HEK293T (cell line): ENCODE measurements around the gene PLXNA2.

ENCODE experiments used
- ARNT ChIP-seq: fragments of 450-650 bp; IDR thresholded peaks from 2 replicates; pipeline ENCODE4 v1.6.1; 2017; ENCODE audit warnings: mild to moderate bottlenecking
- BHLHE40 ChIP-seq: fragments of 450-650 bp; IDR thresholded peaks from 2 replicates; pipeline ENCODE4 v1.6.1; 2016; ENCODE audit warnings: mild to moderate bottlenecking, moderate library complexity, borderline replicate concordance
- CTBP1 ChIP-seq: fragments of 450-650 bp; IDR thresholded peaks from 2 replicates; pipeline ENCODE4 v1.6.1; 2016; ENCODE audit warnings: borderline replicate concordance
- ELF4 ChIP-seq: fragments of 450-650 bp; IDR thresholded peaks from 2 replicates; pipeline ENCODE4 v1.6.1; 2017; ENCODE audit warnings: antibody characterized with exemption
- FOXA1 ChIP-seq: fragments of 450-650 bp; IDR thresholded peaks from 2 replicates; pipeline ENCODE4 v1.6.1; 2016; ENCODE audit warnings: mild to moderate bottlenecking
- FOXK2 ChIP-seq: fragments of 450-650 bp; IDR thresholded peaks from 2 replicates; pipeline ENCODE4 v1.6.1; 2016; ENCODE audit warnings: mild to moderate bottlenecking
- FOXM1 ChIP-seq: fragments of 450-650 bp; IDR thresholded peaks from 2 replicates; pipeline ENCODE4 v1.6.1; 2017; ENCODE audit warnings: mild to moderate bottlenecking, borderline replicate concordance
- L3MBTL2 ChIP-seq: fragments of 450-650 bp; conservative IDR thresholded peaks from 2 replicates; pipeline ENCODE4 v1.6.1; 2016; ENCODE audit warnings: mild to moderate bottlenecking
- LEF1 ChIP-seq: fragments of 450-650 bp; IDR thresholded peaks from 2 replicates; pipeline ENCODE4 v1.6.1; 2017; ENCODE audit warnings: mild to moderate bottlenecking, borderline replicate concordance
- NFRKB ChIP-seq: fragments of 450-650 bp; IDR thresholded peaks from 2 replicates; pipeline ENCODE4 v1.6.1; 2016; ENCODE audit warnings: mild to moderate bottlenecking, moderate library complexity
- PKNOX1 ChIP-seq: fragments of 450-650 bp; IDR thresholded peaks from 2 replicates; pipeline ENCODE4 v1.6.1; 2016
- SP1 ChIP-seq: fragments of 450-650 bp; IDR thresholded peaks from 2 replicates; pipeline ENCODE4 v1.6.1; 2017
- SUZ12 ChIP-seq: fragments of 450-650 bp; IDR thresholded peaks from 2 replicates; pipeline ENCODE4 v1.6.1; 2016; ENCODE audit warnings: mild to moderate bottlenecking
- TARDBP ChIP-seq: fragments of 450-650 bp; IDR thresholded peaks from 2 replicates; pipeline ENCODE4 v1.6.1; 2016

GRCh38 chr1:208240662-208241355 is 3.4 kb downstream of the PLXNA2 start:
- TF ChIP-seq SP1 (no peak), FOXK2 (no peak), NFRKB (no peak), TARDBP (no peak), SUZ12 (no peak), FOXM1 (no peak), BHLHE40 (no peak), FOXA1 (no peak), ARNT (no peak), ELF4 (no peak), CTBP1 (no peak), L3MBTL2 (no peak), PKNOX1 (no peak), LEF1 (no peak)
